MCF 10A (cell line): ENCODE measurements around the gene HS6ST2. TPM values are rescaled to one million over a fixed set of nuclear protein-coding genes. Genes with fewer than 3 reads are reported as not detected.

Experiments used
- BruUV-seq: library from RNA; stranded (reverse); fragments of 400-500 nt; replicated peaks from 2 replicates; lab custom pipeline; 2021; lab: Mats Ljungman, UMichigan
- CTCF ChIA-PET: fragments of 300-600 bp; sonication (Branson Sonifier 250); formaldehyde crosslinking; extraction: SDS; loops from one replicate; lab custom pipeline; 2021; ENCODE audit warnings: antibody characterized with exemption, inconsistent platforms; lab: Yijun Ruan, JAX
- POLR2A ChIA-PET: fragments of 300-600, 350-650 bp; sonication (Branson Sonifier 250); formaldehyde crosslinking; extraction: SDS; loops from one replicate; lab custom pipeline; 2020; ENCODE audit warnings: antibody characterized with exemption, inconsistent platforms; lab: Yijun Ruan, JAX
- DNase-seq: peaks from one replicate; pipeline ENCODE4 v3.0.0-alpha.2; 2018; ENCODE audit not compliant: unreplicated experiment
- H3K27ac Mint-ChIP-seq: one replicate; pipeline ENCODE4 v1.8.0; 2022; ENCODE audit warnings: mild to moderate bottlenecking, low read depth, mixed read lengths; ENCODE audit not compliant: unreplicated experiment
- H3K27me3 Mint-ChIP-seq: one replicate; pipeline ENCODE4 v1.8.0; 2022; ENCODE audit warnings: mixed read lengths; ENCODE audit not compliant: insufficient read depth, unreplicated experiment
- H3K36me3 Mint-ChIP-seq: one replicate; pipeline ENCODE4 v1.8.0; 2022; ENCODE audit warnings: mild to moderate bottlenecking, moderate library complexity, mixed read lengths; ENCODE audit not compliant: insufficient read depth, unreplicated experiment
- H3K4me1 Mint-ChIP-seq: one replicate; pipeline ENCODE4 v1.8.0; 2022; ENCODE audit warnings: mixed read lengths; ENCODE audit not compliant: insufficient read depth, unreplicated experiment
- H3K4me3 Mint-ChIP-seq: one replicate; pipeline ENCODE4 v1.8.0; 2022; ENCODE audit warnings: mild to moderate bottlenecking, moderate library complexity, mixed read lengths; ENCODE audit not compliant: unreplicated experiment
- H3K9me3 Mint-ChIP-seq: one replicate; pipeline ENCODE4 v1.8.0; 2022; ENCODE audit warnings: mixed read lengths; ENCODE audit not compliant: unreplicated experiment
- intact Hi-C: fragments of 100-400 bp; cut with micrococcal nuclease; formaldehyde crosslinking; loops from 2 replicates; pipeline ENCODE4 v1.14.1; 2022
- total RNA-seq: library from RNA; stranded (reverse); gene quantifications from 2 replicates; pipeline ENCODE4 v1.2.3, GENCODE V29; 2022
- TF ChIP-seq, protein P1 (sequence below): fragments of 200-600 bp; IDR thresholded peaks from one replicate; pipeline ENCODE4 v1.8.0; 2022; ENCODE audit warnings: antibody characterized with exemption, mild to moderate bottlenecking; ENCODE audit not compliant: unreplicated experiment

The HS6ST2 gene
- total RNA-seq, 1 experiment from 2014 or later, result 26.1 TPM

DNA sequence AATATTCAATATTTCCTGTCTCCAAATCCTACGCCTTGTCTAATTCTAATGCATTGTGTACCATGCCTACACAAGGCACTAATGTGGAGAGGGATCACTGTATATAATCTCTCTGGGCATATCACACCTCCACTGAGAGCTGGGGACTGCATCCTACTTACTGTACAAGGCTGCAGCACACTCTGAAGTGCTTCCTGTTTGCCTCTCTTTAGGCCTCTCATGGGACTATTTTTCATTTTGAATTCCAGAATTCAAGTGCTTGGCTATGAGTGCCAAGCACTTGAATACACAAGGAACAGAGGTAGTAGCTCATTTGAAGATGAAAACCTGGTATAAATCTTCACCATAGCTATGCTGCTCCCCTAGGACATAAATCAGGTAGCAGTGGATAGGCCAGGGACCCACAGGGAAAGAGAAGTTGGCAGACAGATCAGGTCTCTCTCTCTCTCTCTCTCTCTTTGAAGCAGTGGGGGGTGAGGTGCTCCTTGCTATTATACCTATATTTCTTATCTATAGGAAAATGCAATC lies 239.9 kb downstream of the HS6ST2 start:
- no TSS peak for BruUV-seq
- no peak overlapping the region for H3K27ac Mint-ChIP-seq
- H3K4me1 Mint-ChIP-seq, result no peaks in the 10 kb centered on the region
- TF ChIP-seq, protein P1, sequence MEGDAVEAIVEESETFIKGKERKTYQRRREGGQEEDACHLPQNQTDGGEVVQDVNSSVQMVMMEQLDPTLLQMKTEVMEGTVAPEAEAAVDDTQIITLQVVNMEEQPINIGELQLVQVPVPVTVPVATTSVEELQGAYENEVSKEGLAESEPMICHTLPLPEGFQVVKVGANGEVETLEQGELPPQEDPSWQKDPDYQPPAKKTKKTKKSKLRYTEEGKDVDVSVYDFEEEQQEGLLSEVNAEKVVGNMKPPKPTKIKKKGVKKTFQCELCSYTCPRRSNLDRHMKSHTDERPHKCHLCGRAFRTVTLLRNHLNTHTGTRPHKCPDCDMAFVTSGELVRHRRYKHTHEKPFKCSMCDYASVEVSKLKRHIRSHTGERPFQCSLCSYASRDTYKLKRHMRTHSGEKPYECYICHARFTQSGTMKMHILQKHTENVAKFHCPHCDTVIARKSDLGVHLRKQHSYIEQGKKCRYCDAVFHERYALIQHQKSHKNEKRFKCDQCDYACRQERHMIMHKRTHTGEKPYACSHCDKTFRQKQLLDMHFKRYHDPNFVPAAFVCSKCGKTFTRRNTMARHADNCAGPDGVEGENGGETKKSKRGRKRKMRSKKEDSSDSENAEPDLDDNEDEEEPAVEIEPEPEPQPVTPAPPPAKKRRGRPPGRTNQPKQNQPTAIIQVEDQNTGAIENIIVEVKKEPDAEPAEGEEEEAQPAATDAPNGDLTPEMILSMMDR, result no peak
- ChIA-PET POLR2A (no interaction called here), CTCF (interaction anchor here (0.7 to 1.1 kb wide), 2 partner anchors 21 to 500 kb away, joined by 3 read pairs; no protein-coding TSS in a partner anchor)
- peaks cover 7% of the 10 kb centered on the region for H3K9me3 Mint-ChIP-seq
- no peak overlapping the region for H3K4me3 Mint-ChIP-seq
- intact Hi-C loops, result loop anchor here (10.0 kb wide), 1 partner anchor 494 kb away; no protein-coding TSS in a partner anchor
- DNase-seq, result no peak
- H3K27me3 Mint-ChIP-seq, result peaks cover 46% of the 10 kb centered on the region
- no peaks in the 10 kb centered on the region for H3K36me3 Mint-ChIP-seq

DNA sequence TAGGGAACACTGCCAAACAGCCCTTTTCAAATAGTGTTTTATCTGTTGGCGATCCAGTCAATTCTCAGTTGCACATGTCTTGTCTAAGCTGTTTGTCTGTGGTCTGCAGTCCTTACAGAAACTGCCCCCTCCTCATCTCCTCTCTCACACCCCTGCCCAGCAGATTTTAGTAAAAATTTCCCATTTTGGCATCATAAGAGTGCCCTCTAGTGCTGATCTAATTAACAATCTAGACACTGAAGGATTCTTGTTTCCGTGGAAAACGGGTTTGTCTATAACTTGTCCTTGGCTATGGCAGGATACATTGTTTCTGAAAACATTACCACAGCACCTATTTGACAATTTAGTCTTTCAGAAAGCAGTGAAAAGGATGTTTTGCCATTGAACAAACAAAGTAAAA lies 242.4 kb downstream of the HS6ST2 start:
- BruUV-seq, result no TSS peak
- Mint-ChIP-seq H3K4me3 (no peak overlapping the region), H3K9me3 (peaks cover 7% of the 10 kb centered on the region), H3K27me3 (peaks cover 68% of the 10 kb centered on the region), H3K4me1 (no peaks in the 10 kb centered on the region), H3K27ac (no peak overlapping the region), H3K36me3 (no peaks in the 10 kb centered on the region)
- ChIA-PET CTCF (interaction anchor here (0.6 to 1.6 kb wide), 6 partner anchors 12 to 727 kb away, joined by 3 to 5 read pairs (median 4); no protein-coding TSS in a partner anchor), POLR2A (no interaction called here)
- DNase-seq, result no peak
- intact Hi-C loops, result loop anchor here (10.0 kb wide), 1 partner anchor 491 kb away; no protein-coding TSS in a partner anchor
- TF ChIP-seq, protein P1, result peak; percentile 19

DNA sequence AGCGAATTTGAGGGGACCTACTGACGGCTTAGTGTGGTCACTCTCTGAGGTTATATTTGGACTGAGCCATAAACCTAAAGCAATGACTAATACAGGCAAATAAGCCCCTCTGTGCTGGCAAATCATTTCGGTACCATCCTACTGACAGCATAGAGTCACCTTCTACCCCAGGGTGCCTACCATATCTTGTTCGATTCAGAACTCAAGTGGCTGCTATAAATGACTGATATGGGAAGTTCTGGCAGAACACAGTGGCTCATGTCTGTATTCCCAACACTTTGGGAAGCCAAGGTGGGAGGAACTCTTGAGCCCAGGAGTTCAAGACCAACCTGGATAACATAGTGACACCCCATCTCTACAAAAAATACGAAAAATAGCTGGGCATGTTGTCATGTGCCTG lies 243.5 kb downstream of the HS6ST2 start:
- Mint-ChIP-seq H3K36me3 (no peaks in the 10 kb centered on the region), H3K27me3 (peaks cover 64% of the 10 kb centered on the region), H3K9me3 (no peaks in the 10 kb centered on the region), H3K4me3 (no peak overlapping the region), H3K27ac (no peak overlapping the region), H3K4me1 (no peaks in the 10 kb centered on the region)
- no peak for DNase-seq
- ChIA-PET CTCF (interaction anchor here (0.7 to 1.0 kb wide), 2 partner anchors 15 to 304 kb away, joined by 3 to 4 read pairs; no protein-coding TSS in a partner anchor), POLR2A (no interaction called here)
- intact Hi-C loops, result loop anchor here (10.0 kb wide), 1 partner anchor 490 kb away; no protein-coding TSS in a partner anchor
- TF ChIP-seq, protein P1, result no peak
- BruUV-seq, result no TSS peak

DNA sequence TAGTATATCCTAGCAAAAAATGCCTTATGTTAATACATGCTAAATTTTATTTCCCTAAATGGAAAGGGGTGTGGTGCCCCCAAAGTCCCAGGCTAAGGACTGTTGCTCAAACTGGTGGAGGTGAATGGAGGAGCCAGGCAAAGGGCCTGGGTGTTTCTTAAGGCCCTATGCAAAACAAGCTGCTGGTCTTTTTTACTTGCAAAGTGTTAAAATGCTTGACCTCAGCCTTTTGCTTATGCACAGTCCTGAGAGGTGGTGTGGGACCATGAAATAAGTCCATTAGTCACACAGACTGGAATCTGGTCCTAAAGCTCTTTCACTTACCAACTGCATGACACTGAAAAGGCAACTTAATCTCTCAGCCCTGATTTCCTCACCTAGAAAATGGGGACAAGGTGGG lies 246.1 kb downstream of the HS6ST2 start:
- Mint-ChIP-seq H3K4me3 (no peak overlapping the region), H3K27me3 (peaks cover 57% of the 10 kb centered on the region), H3K9me3 (no peaks in the 10 kb centered on the region), H3K27ac (no peak overlapping the region), H3K36me3 (no peaks in the 10 kb centered on the region), H3K4me1 (no peaks in the 10 kb centered on the region)
- CTCF ChIA-PET, result interaction anchor here (0.6 to 1.3 kb wide), 2 partner anchors 36 to 676 kb away, joined by 3 to 6 read pairs; no protein-coding TSS in a partner anchor
- POLR2A ChIA-PET, result no interaction called here
- TF ChIP-seq, protein P1, result no peak
- DNase-seq, result no peak
- intact Hi-C loops, result loop anchor here (10.0 kb wide), 1 partner anchor 488 kb away; no protein-coding TSS in a partner anchor
- no TSS peak for BruUV-seq
